ENCODE results near the gene HECTD4. TPM values are rescaled to one million over a fixed set of nuclear protein-coding genes. Genes with fewer than 3 reads are reported as not detected.

Gene HECTD4
- total RNA-seq, 1 donor from 2014 or later: 12.9 TPM

DNA sequence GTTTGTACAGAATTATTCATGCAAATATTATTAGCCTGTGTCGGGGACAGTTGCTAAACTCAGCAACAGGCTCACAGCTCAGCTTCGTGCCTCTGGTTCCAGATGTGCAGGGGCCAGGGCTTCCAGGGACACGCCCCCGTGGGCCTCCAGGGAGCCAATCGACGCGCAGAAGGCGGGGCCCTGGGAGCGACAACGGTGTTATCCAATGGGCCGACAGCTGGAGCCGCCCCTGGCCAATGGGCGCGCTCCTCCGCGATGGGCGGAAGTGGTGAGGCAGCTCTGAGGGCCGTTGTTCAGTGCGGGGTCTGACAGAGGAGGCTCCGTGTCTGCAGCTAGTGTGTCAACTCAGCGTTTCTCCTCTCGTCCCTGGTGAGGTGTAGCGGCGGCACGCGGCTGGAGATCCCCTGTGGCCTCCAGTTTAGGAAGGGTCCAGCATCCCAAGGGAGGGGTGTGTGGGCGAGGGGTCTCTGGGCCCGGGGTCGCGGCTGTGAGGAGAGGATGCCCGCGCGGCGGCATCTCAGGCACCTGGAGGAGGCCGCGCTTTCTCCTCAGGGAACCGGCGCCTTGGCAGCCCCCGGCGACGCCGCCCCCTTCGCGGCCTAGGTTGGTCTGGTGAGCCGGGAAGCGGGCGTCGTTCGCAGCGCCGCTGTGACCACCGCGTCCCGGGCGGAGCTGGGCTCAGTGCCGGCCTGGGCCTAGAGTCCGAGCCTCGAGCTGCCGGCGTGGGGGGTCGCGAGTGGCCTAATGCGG lies 256.8 kb downstream of the HECTD4 start, which contains the start of gene TRAFD1:
TSS of gene TRAFD1 (plus strand) at position 311 of the 750 bp plus-strand sequence. CDS start 4,963 bp downstream, outside the sequence.
- no peaks in the 10 kb centered on the region for H3K27me3 ChIP-seq (ENCODE audit: control insufficient read depth, insufficient read depth, low read length)
- FAIRE-seq: no peak

GRCh38 chr12:112124918-112125249 lies 257.3 kb downstream of the HECTD4 start:
- FAIRE-seq (no peak), DNase-seq (ENCODE audit: low read depth) (no peak)
- no peaks in the 10 kb centered on the region for H3K36me3 ChIP-seq (ENCODE audit: control insufficient read depth, insufficient read depth, low read length)
- H3K4me3 ChIP-seq (ENCODE audit: low read depth, low read length): peak overlapping the region; percentile 68
- TF ChIP-seq CTCF (IDR thresholded peaks at IDR 0.05; ENCODE audit: insufficient read depth, low read length, severe bottlenecking): no peak
- no peaks in the 10 kb centered on the region for H3K27me3 ChIP-seq (ENCODE audit: control insufficient read depth, insufficient read depth, low read length)

More for the DNA sequence above, 256.8 kb downstream of the HECTD4 start, which contains the start of gene TRAFD1:
- peak within 1 kb of the TSS; percentile 68 for H3K4me3 ChIP-seq (ENCODE audit: low read depth, low read length)
- no peak for TF ChIP-seq CTCF (IDR thresholded peaks at IDR 0.05; ENCODE audit: insufficient read depth, low read length, severe bottlenecking)
- peak; percentile 90 for DNase-seq (ENCODE audit: low read depth)
- no peaks in the 10 kb centered on the region for H3K36me3 ChIP-seq (ENCODE audit: control insufficient read depth, insufficient read depth, low read length)

GRCh38 chr12:112122823-112123690 lies 259.2 kb downstream of the HECTD4 start:
- no peak for TF ChIP-seq CTCF (IDR thresholded peaks at IDR 0.05; ENCODE audit: insufficient read depth, low read length, severe bottlenecking)
- Histone ChIP-seq H3K27me3 (ENCODE audit: control insufficient read depth, insufficient read depth, low read length) (no peaks in the 10 kb centered on the region), H3K36me3 (ENCODE audit: control insufficient read depth, insufficient read depth, low read length) (no peaks in the 10 kb centered on the region), H3K4me3 (ENCODE audit: low read depth, low read length) (no peak overlapping the region)
- DNase-seq (ENCODE audit: low read depth) (no peak), FAIRE-seq (no peak)

DNA sequence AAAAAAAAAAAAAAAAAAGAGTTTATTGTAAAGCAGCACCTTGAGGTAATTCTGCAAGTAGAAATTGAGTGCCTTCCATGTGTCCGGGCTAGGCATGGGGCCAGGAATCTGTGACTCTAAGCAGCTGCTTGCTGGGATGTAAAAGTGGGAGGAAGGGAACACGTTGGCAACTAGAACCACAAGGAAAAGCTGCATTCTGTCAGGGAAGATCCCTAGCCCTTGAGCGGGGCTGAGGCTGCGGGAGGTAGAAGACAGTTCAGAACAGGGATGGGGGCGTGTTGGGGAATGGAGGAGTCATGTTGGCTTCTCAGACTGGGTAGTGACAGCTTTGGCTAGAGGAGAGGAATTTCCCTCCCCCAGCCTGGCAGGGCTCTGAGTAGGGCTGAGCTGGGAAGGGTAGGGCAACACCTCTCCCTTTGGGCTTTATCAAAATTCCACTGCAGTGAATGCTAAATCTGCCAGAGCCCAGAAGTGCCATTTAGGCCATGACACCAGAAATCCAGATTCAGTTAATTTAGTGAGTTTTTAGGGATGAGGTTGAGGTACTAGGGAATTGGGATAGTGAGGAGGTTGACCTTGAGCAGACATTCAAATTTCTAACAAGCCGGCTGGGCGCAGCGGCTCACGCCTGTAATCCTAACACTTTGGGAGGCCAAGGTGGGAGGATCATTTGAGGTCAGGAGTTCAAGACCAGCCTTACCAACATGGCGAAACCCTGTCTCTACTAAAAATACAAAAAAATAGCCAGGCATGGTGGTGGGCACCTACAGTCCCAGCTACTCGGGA lies 260.3 kb downstream of the HECTD4 start:
- no peaks in the 10 kb centered on the region for H3K36me3 ChIP-seq (ENCODE audit: control insufficient read depth, insufficient read depth, low read length)
- DNase-seq (ENCODE audit: low read depth): peak; percentile 80
- TF ChIP-seq CTCF (IDR thresholded peaks at IDR 0.05; ENCODE audit: insufficient read depth, low read length, severe bottlenecking): no peak
- no peaks in the 10 kb centered on the region for H3K27me3 ChIP-seq (ENCODE audit: control insufficient read depth, insufficient read depth, low read length)
- H3K4me3 ChIP-seq (ENCODE audit: low read depth, low read length): no peak overlapping the region
- FAIRE-seq: no peak

DNA sequence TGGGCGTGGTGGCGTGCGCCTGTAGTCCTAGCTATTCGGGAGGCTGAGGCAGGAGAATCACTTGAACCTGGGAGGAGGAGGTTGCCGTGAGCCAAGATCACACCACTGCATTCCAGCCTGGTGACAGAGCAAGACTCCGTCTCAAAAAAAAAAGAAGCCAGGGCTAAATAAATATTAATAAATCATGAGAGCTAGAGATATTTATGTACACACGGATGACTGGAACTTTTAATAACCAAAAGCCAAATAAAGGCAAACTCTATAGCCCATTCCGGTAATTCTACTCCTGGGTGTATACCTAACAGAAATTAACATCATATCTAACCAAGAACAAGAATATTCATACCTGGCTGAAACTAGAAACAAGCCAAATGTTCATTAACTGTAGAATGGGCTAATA lies 264.5 kb downstream of the HECTD4 start:
- no peaks in the 10 kb centered on the region for H3K36me3 ChIP-seq (ENCODE audit: control insufficient read depth, insufficient read depth, low read length)
- DNase-seq (ENCODE audit: low read depth) (peak; percentile 71), FAIRE-seq (no peak)
- TF ChIP-seq CTCF (IDR thresholded peaks at IDR 0.05; ENCODE audit: insufficient read depth, low read length, severe bottlenecking): no peak
- no peaks in the 10 kb centered on the region for H3K27me3 ChIP-seq (ENCODE audit: control insufficient read depth, insufficient read depth, low read length)
- no peak overlapping the region for H3K4me3 ChIP-seq (ENCODE audit: low read depth, low read length)
